ACC112 (cell line): Measurements from ENCODE around the gene CADPS2.

Experiments used
- H2AFZ ChIP-seq: fragments of 200-600 bp; sonication (generic); one replicate; pipeline ENCODE4 v1.6.0; 2017; ENCODE audit warnings: antibody characterized with exemption, low read length; ENCODE audit not compliant: unreplicated experiment
- H3K27ac ChIP-seq: fragments of 200-600 bp; sonication (generic); 2 replicates; pipeline ENCODE4 v1.5.1; 2014; ENCODE audit warnings: low read depth, mild to moderate bottlenecking, antibody characterized with exemption, low read length, moderate library complexity
- H3K27me3 ChIP-seq: fragments of 200-600 bp; sonication (generic); 2 replicates; pipeline ENCODE4 v1.6.1; 2014; ENCODE audit warnings: mild to moderate bottlenecking, antibody characterized with exemption, low read length, moderate library complexity, mixed read lengths; ENCODE audit not compliant: insufficient read depth
- H3K36me3 ChIP-seq: fragments of 200-600 bp; sonication (generic); 2 replicates; pipeline ENCODE4 v1.6.1; 2016; ENCODE audit warnings: mild to moderate bottlenecking, antibody characterized with exemption, low read length, moderate library complexity, mixed read lengths; ENCODE audit not compliant: insufficient read depth
- H3K4me1 ChIP-seq: fragments of 200-600 bp; sonication (generic); one replicate; pipeline ENCODE4 v1.6.1; 2016; ENCODE audit warnings: low read length, mixed read lengths; ENCODE audit not compliant: insufficient read depth, unreplicated experiment, control insufficient read depth
- H3K4me3 ChIP-seq: fragments of 200-600 bp; sonication (generic); 2 replicates; pipeline ENCODE4 v1.5.1; 2014; ENCODE audit warnings: mild to moderate bottlenecking, low read depth, low read length
- H3K79me2 ChIP-seq: fragments of 200-600 bp; sonication (generic); one replicate; pipeline ENCODE4 v1.6.0; 2016; ENCODE audit warnings: low read length; ENCODE audit not compliant: control insufficient read depth, unreplicated experiment, insufficient read depth

Gene CADPS2

GRCh38 chr7:122833888-122834570 is 52.2 kb downstream of the CADPS2 start:
- no peak overlapping the region for H3K27ac ChIP-seq
- H3K79me2 ChIP-seq = no peaks in the 10 kb centered on the region
- no peaks in the 10 kb centered on the region for H3K4me1 ChIP-seq
- no peaks in the 10 kb centered on the region for H3K36me3 ChIP-seq
- no peak overlapping the region for H3K4me3 ChIP-seq
- H2AFZ ChIP-seq = no peak overlapping the region
- H3K27me3 ChIP-seq = no peaks in the 10 kb centered on the region

DNA sequence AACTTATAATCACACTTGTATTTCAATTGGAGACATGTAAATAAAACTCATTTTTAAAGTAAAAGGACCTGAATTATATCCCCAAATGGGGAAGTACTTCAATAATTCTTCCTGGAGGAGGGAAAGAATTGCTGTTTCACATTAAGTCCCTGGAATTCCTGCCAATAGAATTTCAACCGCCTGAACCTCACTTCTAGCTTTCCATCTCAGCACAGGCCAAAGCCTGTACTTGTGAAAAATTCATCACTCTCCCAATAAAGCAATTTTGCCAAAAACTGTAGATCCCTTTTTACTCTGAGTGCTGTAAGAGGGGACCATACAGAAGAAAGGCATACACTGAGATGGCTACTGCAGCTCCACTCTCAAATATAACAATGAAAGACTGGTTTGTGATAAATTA is 54.8 kb downstream of the CADPS2 start:
- H3K4me3 ChIP-seq = no peak overlapping the region
- H3K27me3 ChIP-seq = no peaks in the 10 kb centered on the region
- H2AFZ ChIP-seq = no peak overlapping the region
- no peak overlapping the region for H3K27ac ChIP-seq
- H3K36me3 ChIP-seq = no peaks in the 10 kb centered on the region
- H3K79me2 ChIP-seq = no peaks in the 10 kb centered on the region
- H3K4me1 ChIP-seq = no peaks in the 10 kb centered on the region

DNA sequence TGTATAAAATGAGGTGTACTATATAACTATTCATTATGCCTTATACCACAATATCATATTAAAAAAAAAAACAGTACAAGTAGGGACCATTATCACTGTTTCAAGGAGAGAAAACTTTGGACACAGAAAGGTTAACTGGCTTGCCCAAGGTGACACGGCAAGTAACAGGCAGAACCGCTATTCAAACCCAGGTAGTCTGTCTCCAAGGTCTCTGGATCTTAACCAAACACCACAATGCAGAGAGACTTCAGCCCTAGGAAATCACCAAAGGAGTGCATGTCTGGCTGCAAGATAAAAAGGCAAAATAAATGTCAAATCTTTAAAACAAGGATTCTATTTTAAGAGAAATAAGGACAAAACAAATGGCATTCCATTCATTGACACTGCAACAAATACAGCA is 56.3 kb downstream of the CADPS2 start:
- no peak overlapping the region for H2AFZ ChIP-seq
- no peaks in the 10 kb centered on the region for H3K36me3 ChIP-seq
- no peak overlapping the region for H3K4me3 ChIP-seq
- no peaks in the 10 kb centered on the region for H3K79me2 ChIP-seq
- no peaks in the 10 kb centered on the region for H3K4me1 ChIP-seq
- H3K27me3 ChIP-seq = no peaks in the 10 kb centered on the region
- H3K27ac ChIP-seq = no peak overlapping the region

- Histone ChIP-seq H3K27ac (no peak overlapping the region), H3K27me3 (no peaks in the 10 kb centered on the region), H3K4me3 (no peak overlapping the region), H3K36me3 (no peaks in the 10 kb centered on the region), H2AFZ (no peak overlapping the region), H3K4me1 (no peaks in the 10 kb centered on the region), H3K79me2 (no peaks in the 10 kb centered on the region)
Measured at GRCh38 chr7:122827763-122828162, 58.5 kb downstream of the CADPS2 start.

- H3K27ac ChIP-seq = no peak overlapping the region
- H3K36me3 ChIP-seq = no peaks in the 10 kb centered on the region
- H3K79me2 ChIP-seq = no peaks in the 10 kb centered on the region
- H2AFZ ChIP-seq = no peak overlapping the region
- H3K27me3 ChIP-seq = no peaks in the 10 kb centered on the region
- H3K4me1 ChIP-seq = no peaks in the 10 kb centered on the region
- no peak overlapping the region for H3K4me3 ChIP-seq
Measured at GRCh38 chr7:122813845-122814244, 72.4 kb downstream of the CADPS2 start.

- Histone ChIP-seq H3K36me3 (no peaks in the 10 kb centered on the region), H3K27me3 (no peaks in the 10 kb centered on the region), H3K4me1 (peaks cover 7% of the 10 kb centered on the region), H3K4me3 (no peak overlapping the region), H2AFZ (no peak overlapping the region), H3K79me2 (no peaks in the 10 kb centered on the region), H3K27ac (no peak overlapping the region)
Measured at GRCh38 chr7:122803851-122804250, 82.4 kb downstream of the CADPS2 start.

DNA sequence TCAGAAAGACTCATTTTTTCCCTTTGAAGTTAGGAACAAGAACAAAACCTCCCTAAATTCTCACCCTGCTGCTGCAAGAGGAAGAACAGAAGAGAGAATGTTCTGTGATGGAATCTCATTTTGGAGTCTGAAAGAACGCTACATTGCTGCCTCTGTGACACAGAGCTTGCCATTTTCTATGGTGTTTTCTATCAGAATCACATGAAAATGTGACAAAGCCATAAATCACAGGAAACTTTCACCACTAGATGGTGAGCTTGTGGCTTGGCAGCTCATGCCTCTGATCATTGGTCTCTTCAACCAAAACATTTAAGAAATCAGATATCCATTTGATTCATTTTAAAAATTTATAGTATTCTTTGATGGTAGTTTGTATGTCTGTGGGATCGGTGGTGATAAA is 82.9 kb downstream of the CADPS2 start:
- Histone ChIP-seq H3K4me1 (peaks cover 7% of the 10 kb centered on the region), H3K4me3 (no peak overlapping the region), H3K27ac (no peak overlapping the region), H3K36me3 (no peaks in the 10 kb centered on the region), H3K79me2 (no peaks in the 10 kb centered on the region), H3K27me3 (no peaks in the 10 kb centered on the region), H2AFZ (no peak overlapping the region)

DNA sequence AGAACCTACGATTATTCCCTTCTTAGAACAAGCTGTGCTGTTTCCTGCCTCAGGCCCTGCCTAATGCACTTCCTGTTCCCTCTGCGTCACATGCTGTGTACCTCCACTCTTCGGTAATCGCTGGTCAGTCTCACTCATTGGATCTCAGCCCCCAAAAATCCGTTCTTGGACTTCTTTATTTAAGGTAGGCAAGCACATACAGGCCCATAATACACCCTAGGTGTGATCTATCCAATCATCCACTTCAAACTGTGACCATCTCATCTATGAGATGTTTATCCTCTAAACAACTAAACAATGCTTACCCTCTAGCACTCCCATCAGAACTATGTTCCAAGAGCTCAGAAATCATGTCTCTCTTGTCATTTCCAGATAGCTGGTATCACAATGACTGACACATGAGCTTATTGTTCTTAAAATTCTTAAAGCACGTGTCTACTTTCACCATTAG is 83.9 kb downstream of the CADPS2 start:
- Histone ChIP-seq H2AFZ (no peak overlapping the region), H3K4me3 (no peak overlapping the region), H3K27ac (no peak overlapping the region), H3K79me2 (no peaks in the 10 kb centered on the region), H3K36me3 (no peaks in the 10 kb centered on the region), H3K4me1 (peaks cover 7% of the 10 kb centered on the region), H3K27me3 (no peaks in the 10 kb centered on the region)

DNA sequence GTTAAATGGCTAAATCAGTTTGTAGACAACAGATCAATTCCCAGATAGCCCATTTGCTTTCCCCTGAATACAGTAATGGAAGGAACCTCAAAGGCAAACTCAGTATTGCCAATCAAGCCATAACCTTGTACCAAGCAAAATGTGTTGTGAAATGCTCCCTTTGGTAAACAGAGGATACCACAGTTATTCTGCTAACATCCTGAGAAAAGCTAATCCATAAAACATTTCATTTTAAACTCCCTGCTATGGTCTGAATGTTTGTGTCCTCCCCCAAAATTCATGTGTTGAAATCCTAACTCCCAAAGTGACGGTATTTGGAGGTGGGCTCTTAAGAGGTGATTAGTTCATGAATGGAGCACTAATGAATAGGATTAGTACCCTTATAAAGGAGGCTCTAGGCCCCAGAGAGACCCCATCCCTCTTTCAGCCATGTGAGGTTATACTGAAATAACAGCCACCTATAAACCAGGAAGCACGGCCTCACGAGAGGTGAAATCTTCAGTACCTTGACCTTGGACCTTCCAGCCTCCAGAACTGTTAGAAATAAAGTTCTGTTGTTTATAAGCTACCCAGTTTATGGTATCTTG is 94.2 kb downstream of the CADPS2 start:
- H3K4me3 ChIP-seq = no peak overlapping the region
- H3K4me1 ChIP-seq = no peaks in the 10 kb centered on the region
- H3K79me2 ChIP-seq = no peaks in the 10 kb centered on the region
- H3K27ac ChIP-seq = no peak overlapping the region
- H3K27me3 ChIP-seq = no peaks in the 10 kb centered on the region
- H3K36me3 ChIP-seq = no peaks in the 10 kb centered on the region
- no peak overlapping the region for H2AFZ ChIP-seq

GRCh38 chr7:122790591-122790990 is 95.7 kb downstream of the CADPS2 start:
- Histone ChIP-seq H3K4me3 (no peak overlapping the region), H3K79me2 (no peaks in the 10 kb centered on the region), H3K27me3 (no peaks in the 10 kb centered on the region), H3K36me3 (no peaks in the 10 kb centered on the region), H3K27ac (no peak overlapping the region), H2AFZ (no peak overlapping the region), H3K4me1 (no peaks in the 10 kb centered on the region)

DNA sequence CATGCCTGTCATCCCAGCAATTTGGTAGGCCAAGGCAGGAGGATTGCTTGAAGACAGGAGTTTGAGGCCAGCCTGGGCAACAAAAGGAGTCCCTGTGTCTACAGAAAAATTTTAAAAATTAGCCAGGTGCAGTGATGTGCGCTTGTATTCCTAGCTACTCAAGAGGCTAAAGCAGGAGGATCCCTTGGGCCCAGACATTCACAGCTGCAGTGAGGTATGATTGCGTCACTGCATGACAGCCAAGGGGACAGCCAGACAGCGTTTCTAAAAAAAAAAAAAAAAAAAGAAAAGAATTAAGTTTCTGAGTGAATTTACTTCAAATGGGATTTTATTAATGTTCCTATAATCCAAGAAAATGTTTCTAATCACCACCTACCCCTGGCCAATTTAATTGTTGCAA is 96.1 kb downstream of the CADPS2 start:
- no peak overlapping the region for H2AFZ ChIP-seq
- no peaks in the 10 kb centered on the region for H3K79me2 ChIP-seq
- no peaks in the 10 kb centered on the region for H3K27me3 ChIP-seq
- no peak overlapping the region for H3K4me3 ChIP-seq
- no peaks in the 10 kb centered on the region for H3K36me3 ChIP-seq
- H3K27ac ChIP-seq = no peak overlapping the region
- H3K4me1 ChIP-seq = no peaks in the 10 kb centered on the region
